ENCODE data around the gene ADGRD1.
"Not testable (repeated sequence)": the region's sequence is repeated elsewhere in the genome, so short reads cannot be mapped to it uniquely, and the experiment has no call there.

ADGRD1 gene

GRCh38 chr12:130937546-130937945 lies 16.2 kb upstream of the ADGRD1 start:
- DNase-seq (ENCODE audit: low read depth): not testable (repeated sequence)

- DNase-seq (ENCODE audit: low read depth): no peak
These were observed 15.5 kb upstream of the ADGRD1 start for GRCh38 chr12:130938186-130938585.

GRCh38 chr12:130944878-130945277 lies 8.8 kb upstream of the ADGRD1 start:
- DNase-seq (ENCODE audit: low read depth): no peak

DNA sequence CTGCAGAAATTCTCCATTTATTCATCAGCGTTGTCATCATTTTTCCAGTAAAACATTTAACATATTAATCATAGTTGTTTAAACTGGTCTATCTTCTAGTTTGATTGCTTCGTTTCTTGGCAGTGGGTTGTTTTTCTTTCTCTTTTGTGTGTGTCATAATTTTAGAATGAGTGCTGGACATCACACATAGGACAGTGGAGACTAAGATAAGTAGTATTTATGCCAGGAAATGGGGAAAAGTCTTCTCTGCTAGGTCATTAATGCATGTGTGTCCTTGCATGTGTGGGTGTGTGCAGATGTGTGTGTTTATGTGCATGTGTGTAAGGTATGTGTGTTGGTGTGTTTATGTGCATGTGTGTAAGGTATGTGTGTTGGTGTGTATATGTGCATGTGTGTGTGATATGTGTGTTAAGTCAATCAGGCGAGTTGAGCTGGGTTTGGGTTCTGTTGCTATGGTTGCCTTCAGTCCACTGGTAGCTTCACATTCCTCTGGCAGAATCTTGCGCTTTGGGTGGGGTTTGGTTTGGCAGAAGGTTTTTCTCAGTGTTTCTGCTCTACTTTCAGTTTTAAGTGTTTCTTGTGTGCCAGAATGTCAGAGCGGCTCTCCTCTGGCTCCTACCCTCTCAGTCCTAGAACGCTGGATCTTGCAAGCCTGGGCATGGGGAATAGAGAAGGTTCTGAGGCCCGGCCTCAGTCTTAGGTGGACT lies 7.8 kb upstream of the ADGRD1 start:
- no peak for DNase-seq (ENCODE audit: low read depth)

DNA sequence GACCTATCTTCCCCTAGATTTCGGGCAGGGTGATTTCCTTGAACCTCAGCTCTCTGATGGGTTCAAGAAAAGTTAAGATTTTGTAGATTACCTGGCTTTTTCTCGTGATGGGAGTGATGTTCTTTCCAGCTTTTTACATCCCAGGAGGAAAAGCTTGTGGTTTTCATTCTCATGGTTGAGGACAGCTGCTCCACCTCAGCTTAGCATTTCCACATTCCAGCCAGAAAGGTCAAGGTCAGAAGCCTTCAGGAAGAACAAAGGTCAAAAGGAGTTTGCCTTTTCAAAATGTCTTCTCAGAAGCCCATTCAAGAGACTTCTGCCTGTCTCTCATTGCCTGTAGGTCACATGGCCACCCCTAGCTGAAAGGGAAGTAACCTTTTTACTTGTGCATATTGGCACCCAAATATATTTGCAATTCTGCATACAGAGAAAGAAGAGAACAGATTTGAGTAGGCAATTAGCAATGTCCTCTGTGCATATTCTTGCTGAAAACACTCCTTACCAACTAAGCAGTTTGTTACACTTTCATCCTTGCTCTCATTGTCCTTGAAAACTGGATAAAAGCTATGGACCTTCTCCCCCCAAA lies 6.6 kb upstream of the ADGRD1 start:
- no peak for DNase-seq (ENCODE audit: low read depth)

GRCh38 chr12:130948136-130948535 lies 5.6 kb upstream of the ADGRD1 start:
- no peak for DNase-seq (ENCODE audit: low read depth)

- no peak for DNase-seq (ENCODE audit: low read depth)
These were observed 5.0 kb upstream of the ADGRD1 start for GRCh38 chr12:130948751-130949150.

- DNase-seq (ENCODE audit: low read depth): no peak
These were observed 3.9 kb upstream of the ADGRD1 start for GRCh38 chr12:130949806-130950205.

DNA sequence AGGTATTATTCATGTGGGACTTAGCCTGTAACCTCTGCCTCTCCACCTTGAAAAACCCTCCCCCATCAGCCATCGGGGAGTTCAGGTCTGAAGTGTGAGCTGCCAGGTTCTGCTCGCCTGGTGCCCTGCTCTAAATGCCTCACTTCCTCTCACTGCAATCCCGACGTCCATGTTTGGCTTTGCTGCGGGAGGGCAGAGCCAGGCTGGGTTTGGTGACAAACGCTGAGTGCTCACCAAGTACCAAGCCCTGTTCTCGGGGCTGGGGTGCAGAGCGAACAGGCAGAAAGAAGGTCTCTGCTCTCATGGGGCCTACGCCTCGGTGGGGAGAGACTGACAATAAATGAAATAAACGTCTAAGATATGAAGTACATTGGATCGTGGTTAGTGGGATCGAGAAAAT lies 2.1 kb upstream of the ADGRD1 start:
- no peak for DNase-seq (ENCODE audit: low read depth)

- no peak for DNase-seq (ENCODE audit: low read depth)
These were observed 1.3 kb upstream of the ADGRD1 start for GRCh38 chr12:130952171-130952954.

GRCh38 chr12:130954544-130954831 lies 781 bp downstream of the ADGRD1 start:
- DNase-seq (ENCODE audit: low read depth): no peak

- DNase-seq (ENCODE audit: low read depth): no peak
These were observed 1.6 kb downstream of the ADGRD1 start for GRCh38 chr12:130955238-130955816.

DNA sequence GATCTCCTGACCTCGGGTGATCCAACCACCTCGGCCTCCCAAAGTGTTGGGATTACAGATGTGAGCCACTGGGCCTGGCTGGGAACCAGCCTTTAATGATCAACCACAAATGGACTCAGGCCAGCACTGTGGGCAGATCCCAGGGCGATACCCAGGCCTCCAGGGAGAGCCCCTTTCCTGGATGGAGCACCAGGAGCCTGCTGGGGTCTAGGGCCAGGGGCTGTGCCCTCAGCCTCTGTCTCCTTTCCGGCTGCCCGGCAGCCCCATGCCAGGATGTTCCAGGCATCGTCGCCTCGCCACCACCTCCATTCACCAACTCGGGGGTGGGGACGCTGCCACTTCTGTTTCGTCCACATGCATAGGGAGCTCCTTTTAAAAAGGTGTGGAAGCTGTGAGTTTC lies 2.3 kb downstream of the ADGRD1 start:
- DNase-seq (ENCODE audit: low read depth): no peak

- DNase-seq (ENCODE audit: low read depth): no peak
These were observed 3.0 kb downstream of the ADGRD1 start for GRCh38 chr12:130956456-130957303.

GRCh38 chr12:130957304-130957621 lies 3.6 kb downstream of the ADGRD1 start:
- no peak for DNase-seq (ENCODE audit: low read depth)

- DNase-seq (ENCODE audit: low read depth): no peak
These were observed 4.9 kb downstream of the ADGRD1 start for GRCh38 chr12:130958557-130959140.

GRCh38 chr12:130959632-130960031 lies 5.9 kb downstream of the ADGRD1 start:
- no peak for DNase-seq (ENCODE audit: low read depth)

GRCh38 chr12:130960058-130960457 lies 6.4 kb downstream of the ADGRD1 start:
- no peak for DNase-seq (ENCODE audit: low read depth)

GRCh38 chr12:130960787-130961186 lies 7.1 kb downstream of the ADGRD1 start:
- no peak for DNase-seq (ENCODE audit: low read depth)

DNA sequence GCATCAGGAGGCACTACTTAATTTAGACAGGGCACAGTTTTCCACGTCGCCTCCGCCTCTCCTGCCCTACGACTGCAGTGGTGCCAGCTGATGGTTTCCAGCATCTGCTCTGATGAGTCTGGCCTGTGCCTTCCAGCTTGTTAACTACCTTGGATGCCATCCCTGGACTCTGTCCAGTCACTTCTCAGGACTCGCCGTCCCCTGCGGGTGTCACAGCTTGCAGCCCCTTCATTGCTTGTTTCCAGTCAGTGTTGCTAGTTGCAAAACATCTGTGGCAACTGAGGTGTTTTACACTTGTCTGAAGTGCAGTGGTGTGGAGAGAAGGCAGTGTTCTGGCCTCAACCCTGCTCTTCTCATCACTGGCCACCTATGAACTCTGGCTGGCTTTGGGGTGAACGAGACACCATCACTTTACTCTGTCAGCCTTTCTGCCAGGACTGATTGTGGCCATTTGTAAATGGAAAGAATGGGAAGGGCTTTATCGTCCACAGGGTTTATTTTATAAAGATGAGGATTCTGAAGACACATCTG lies 8.3 kb downstream of the ADGRD1 start:
- no peak for DNase-seq (ENCODE audit: low read depth)

- DNase-seq (ENCODE audit: low read depth): no peak
These were observed 11.5 kb downstream of the ADGRD1 start for GRCh38 chr12:130965214-130965613.

- DNase-seq (ENCODE audit: low read depth): no peak
These were observed 12.0 kb downstream of the ADGRD1 start for GRCh38 chr12:130965668-130966067.

Measured in stimulated activated CD8-positive, alpha-beta memory T cell treated with anti-CD3 and anti-CD28 coated beads, Interleukin-15, amount 100 ng/mL, for 1 hour (primary cell).